Lung (tissue), 12 donors: ENCODE data around the gene ZNF221. TPM values are rescaled to one million over a fixed set of nuclear protein-coding genes. Genes with fewer than 3 reads are reported as not detected.

Experiments used
- ATAC-seq: fragments of 200-7000 bp; cut with Tn5 transposase; one replicate; pipeline ENCODE4 v1.9.1; 2020; ENCODE audit warnings: moderate number of reproducible peaks; ENCODE audit not compliant: insufficient read depth, low FRiP score
- DNase-seq, 3 donors: peaks; one replicate each; pipeline ENCODE4 v3.0.0-alpha.2; 2013 to 2017
- H3K27ac ChIP-seq, 2 donors: one replicate each; pipeline ENCODE4 v1.5.1; 2013; ENCODE audit warnings: mild to moderate bottlenecking in 2 of 2, moderate library complexity in 2 of 2, control low read depth in 1 of 2, inconsistent platforms in 1 of 2, low read depth in 1 of 2, low read length in 1 of 2
- H3K27me3 ChIP-seq, 3 donors: one replicate each; pipeline ENCODE4 v1.5.1; 2013; ENCODE audit warnings: low read length in 2 of 3; ENCODE audit not compliant: control insufficient read depth in 3 of 3, insufficient read depth in 3 of 3
- H3K36me3 ChIP-seq, 4 donors: one replicate each; pipeline ENCODE4 v1.5.1; 2013; ENCODE audit warnings: low read length in 4 of 4, mild to moderate bottlenecking in 1 of 4, moderate library complexity in 1 of 4; ENCODE audit not compliant: control insufficient read depth in 4 of 4, insufficient read depth in 4 of 4
- H3K4me1 ChIP-seq, 5 donors: one replicate each; pipeline ENCODE4 v1.5.1; 2013; ENCODE audit warnings: low read length in 5 of 5, mild to moderate bottlenecking in 2 of 5, moderate library complexity in 1 of 5; ENCODE audit not compliant: control insufficient read depth in 5 of 5, insufficient read depth in 5 of 5
- H3K4me3 ChIP-seq: one replicate; pipeline ENCODE4 v1.5.1; 2013; ENCODE audit warnings: mild to moderate bottlenecking, control low read depth, moderate library complexity
- H3K9ac ChIP-seq, 2 donors: one replicate each; pipeline ENCODE4 v1.5.1; 2013; ENCODE audit warnings: low read length in 2 of 2, control low read depth in 1 of 2; ENCODE audit not compliant: insufficient read depth in 1 of 2
- H3K9me3 ChIP-seq, 4 donors: one replicate each; pipeline ENCODE4 v1.5.1; 2013; ENCODE audit warnings: low read length in 3 of 4, mild to moderate bottlenecking in 1 of 4, moderate library complexity in 1 of 4; ENCODE audit not compliant: control insufficient read depth in 4 of 4, insufficient read depth in 3 of 4
- CTCF ChIP-seq: IDR thresholded peaks from 2 replicates; pipeline ENCODE4 v1.5.1; 2012; ENCODE audit warnings: mild to moderate bottlenecking; ENCODE audit errors: control extremely low read depth, extremely low read depth
- WGBS, 2 donors: extraction: QIAGEN DNeasy Blood & Tissue Kit; methylation state at CpG; one replicate each; pipeline ENCODE4 v1.1.7; 2013; 5-methylcytosine and 5-hydroxymethylcytosine counted together
- polyA plus RNA-seq, 2 donors: library from polyadenylated mRNA; stranded (reverse); fragments of 200-250 nt; gene quantifications; one replicate each; pipeline ENCODE4 v1.2.1, GENCODE V29; 2013
- total RNA-seq, 2 donors: library from RNA; depleted of rRNA in 1 of 2; stranded (reverse); fragments of >200 nt in 1 of 2; gene quantifications; one replicate each; pipeline ENCODE4 v1.2.1, GENCODE V29; 2014 to 2021
- donor health status: control.
- donor health status: control.
- donor health status: Bipolar disorder and iron deficiency.
- donor health status: healthy.
- donor health status: DM: yes; HTN: yes; CAD: no.

Gene ZNF221
- total and polyA plus RNA-seq, 4 donors = 0.71 to 13.1 (median 1.7) TPM

- 98 to 100% methylated on average over 5 of the region's 5 CpGs for WGBS, 2 donors
- TF ChIP-seq CTCF = no peak
- Histone ChIP-seq H3K36me3 (peaks cover 0 to 8% (median under 1%) of the 10 kb centered on the region in 4 donors), H3K27ac (no peak overlapping the region), H3K9me3 (peaks cover 6 to 58% (median 22%) of the 10 kb centered on the region in 4 donors), H3K4me3 (no peak overlapping the region), H3K9ac (no peak overlapping the region), H3K4me1 (peaks cover 0 to 8% (median 5%) of the 10 kb centered on the region in 5 donors), H3K27me3 (no peaks in the 10 kb centered on the region)
- DNase-seq = no peak
- no peak for ATAC-seq
Observed at GRCh38 chr19:43905897-43906296, 45.1 kb upstream of the ZNF221 start.

- DNase-seq = no peak
- Histone ChIP-seq H3K4me3 (no peak overlapping the region), H3K27me3 (no peaks in the 10 kb centered on the region), H3K27ac (no peak overlapping the region), H3K36me3 (peaks cover 0 to 8% (median 1%) of the 10 kb centered on the region in 4 donors), H3K9me3 (peaks cover 7 to 59% (median 19%) of the 10 kb centered on the region in 4 donors), H3K9ac (no peak overlapping the region), H3K4me1 (peaks cover 0 to 4% (median 0%) of the 10 kb centered on the region in 5 donors)
- WGBS, 2 donors = 94 to 97% methylated on average over 2 of the region's 2 CpGs
- TF ChIP-seq CTCF = no peak
- ATAC-seq = no peak
Observed at GRCh38 chr19:43906774-43907173, 44.3 kb upstream of the ZNF221 start.

DNA sequence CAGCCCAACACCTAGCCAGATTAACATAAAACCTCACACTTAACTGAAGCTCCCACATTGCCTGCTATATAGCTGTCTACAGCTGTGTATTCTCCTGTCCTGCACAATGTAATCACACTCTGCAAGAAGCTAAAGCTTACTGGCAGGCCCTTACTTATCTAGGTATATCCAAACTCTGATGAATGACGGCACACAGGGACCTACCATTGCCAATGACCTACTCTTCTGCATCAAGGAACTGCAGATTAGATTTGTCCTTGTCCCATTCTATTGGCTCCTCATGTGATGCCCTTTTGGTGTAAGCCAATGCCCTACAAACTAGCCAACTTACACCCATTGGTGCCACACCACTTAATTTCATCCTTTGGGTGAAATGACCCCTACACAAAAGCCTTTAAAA lies 42.4 kb upstream of the ZNF221 start:
- H3K27me3 ChIP-seq = no peaks in the 10 kb centered on the region
- peaks cover 1 to 19% (median 11%) of the 10 kb centered on the region in 4 donors for H3K36me3 ChIP-seq
- H3K9me3 ChIP-seq = peaks cover 17 to 67% (median 24%) of the 10 kb centered on the region in 4 donors
- H3K27ac ChIP-seq = no peak overlapping the region
- no peaks in the 10 kb centered on the region for H3K4me1 ChIP-seq
- DNase-seq (no peak), ATAC-seq (no peak)
- no peak overlapping the region for H3K4me3 ChIP-seq
- no peak for TF ChIP-seq CTCF
- WGBS, 2 donors = 95 to 100% methylated on average over 1 of the region's 1 CpG
- H3K9ac ChIP-seq = no peak overlapping the region

DNA sequence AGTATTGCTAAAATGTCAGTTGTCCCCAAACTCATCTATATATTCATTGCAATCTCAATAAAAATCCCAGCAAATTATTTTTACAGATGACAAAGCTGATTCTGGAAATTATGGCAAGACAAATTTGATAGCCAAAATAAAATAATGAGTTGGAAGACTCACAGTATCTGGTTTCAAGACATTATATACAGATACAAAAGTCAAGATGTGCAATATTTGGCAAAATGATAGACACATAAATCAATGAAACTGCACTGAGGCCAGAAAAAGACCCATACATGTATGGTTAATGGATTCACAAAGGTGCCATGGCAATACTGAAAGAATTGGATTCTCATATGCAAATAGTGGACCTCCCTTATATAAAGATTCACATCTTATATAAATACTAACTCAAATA lies 40.1 kb upstream of the ZNF221 start:
- no peak for TF ChIP-seq CTCF
- H3K9ac ChIP-seq = no peak overlapping the region
- H3K4me3 ChIP-seq = no peak overlapping the region
- no peak for DNase-seq
- no peak for ATAC-seq
- H3K27me3 ChIP-seq = no peaks in the 10 kb centered on the region
- H3K36me3 ChIP-seq = peaks cover 22 to 42% (median 34%) of the 10 kb centered on the region in 4 donors
- H3K4me1 ChIP-seq = no peaks in the 10 kb centered on the region
- peaks cover 28 to 69% (median 39%) of the 10 kb centered on the region in 4 donors for H3K9me3 ChIP-seq
- H3K27ac ChIP-seq = no peak overlapping the region
